ENCODE results near the gene C3orf62.
A peak's percentile ranks its signal among the peaks of the same experiment; 100 is the strongest.

The C3orf62 gene

GRCh38 chr3:49276475-49277382 lies at the start of gene C3orf62:
TSS of gene C3orf62 (minus strand) at chr3:49277232. CDS start at chr3:49276872, 360 bp downstream.
- DNase-seq = peak; percentile 49

DNA sequence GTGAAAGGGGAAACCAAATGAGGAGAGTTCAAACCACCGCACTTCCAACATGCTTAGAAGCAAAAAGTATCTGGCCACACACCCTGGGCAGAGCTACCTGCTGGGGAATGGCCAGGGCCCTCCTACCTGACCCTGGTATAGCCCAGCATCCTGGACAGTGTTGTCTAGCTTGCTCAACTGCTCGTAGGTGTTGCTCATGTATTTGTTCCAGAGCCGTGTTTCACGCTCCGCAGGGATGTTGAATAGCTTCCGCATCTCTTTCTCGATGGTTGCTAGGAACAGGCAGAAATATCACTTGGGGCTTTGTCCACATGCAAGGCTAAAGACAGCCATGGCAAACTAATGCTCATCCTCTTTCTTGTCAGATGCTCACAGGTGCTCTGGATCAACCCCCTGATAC lies 47.7 kb upstream of the C3orf62 start:
- DNase-seq = no peak

GRCh38 chr3:49316696-49317457 lies 39.8 kb upstream of the C3orf62 start:
- DNase-seq = no peak

GRCh38 chr3:49313896-49314688 lies 37.1 kb upstream of the C3orf62 start:
- no peak for DNase-seq

GRCh38 chr3:49311283-49311682 lies 34.3 kb upstream of the C3orf62 start:
- DNase-seq = no peak

GRCh38 chr3:49310677-49311076 lies 33.6 kb upstream of the C3orf62 start:
- no peak for DNase-seq

- DNase-seq = no peak
These were observed 28.6 kb upstream of the C3orf62 start for GRCh38 chr3:49305608-49306007.

GRCh38 chr3:49302613-49303012 lies 25.6 kb upstream of the C3orf62 start:
- DNase-seq = no peak

GRCh38 chr3:49300595-49300994 lies 23.6 kb upstream of the C3orf62 start:
- no peak for DNase-seq

- no peak for DNase-seq
These were observed 21.5 kb upstream of the C3orf62 start for GRCh38 chr3:49298511-49298910.

- no peak for DNase-seq
These were observed 19.9 kb upstream of the C3orf62 start for GRCh38 chr3:49296781-49297411.

GRCh38 chr3:49295489-49296058 lies 18.5 kb upstream of the C3orf62 start:
- no peak for DNase-seq

GRCh38 chr3:49294343-49294742 lies 17.3 kb upstream of the C3orf62 start:
- no peak for DNase-seq

GRCh38 chr3:49283997-49284396 lies 7.0 kb upstream of the C3orf62 start:
- no peak for DNase-seq

- no peak for DNase-seq
These were observed 2.3 kb upstream of the C3orf62 start for GRCh38 chr3:49279376-49279775.

- no peak for DNase-seq
These were observed 1.5 kb upstream of the C3orf62 start for GRCh38 chr3:49278548-49278947.

GRCh38 chr3:49277383-49277775 lies 347 bp upstream of the C3orf62 start:
- DNase-seq = no peak

GRCh38 chr3:49273825-49274532 lies 3.1 kb downstream of the C3orf62 start:
- no peak for DNase-seq

- no peak for DNase-seq
These were observed 6.0 kb downstream of the C3orf62 start for GRCh38 chr3:49271047-49271446.

- no peak for DNase-seq
These were observed 6.9 kb downstream of the C3orf62 start for GRCh38 chr3:49270156-49270500.

GRCh38 chr3:49269443-49270155 lies 7.4 kb downstream of the C3orf62 start:
- no peak for DNase-seq

Measured in kidney glomerular epithelial cell (primary cell).